Endothelial cell of umbilical vein (primary cell): Measurements from ENCODE around the gene DSE. TPM values are rescaled to one million over a fixed set of nuclear protein-coding genes. Genes with fewer than 3 reads are reported as not detected.

Experiments used
- BruUV-seq: library from RNA; stranded (reverse); fragments of 400-500 nt; replicated peaks from 2 replicates; lab custom pipeline; 2021; lab: Mats Ljungman, UMichigan
- CTCF ChIA-PET: fragments of 300-600, 350-600 bp; sonication (Branson Sonifier 250); formaldehyde crosslinking; loops from one replicate; lab custom pipeline; 2021; ENCODE audit warnings: antibody characterized with exemption, inconsistent platforms; lab: Charles Lee
- POLR2A ChIA-PET: fragments of 300-600, 350-600 bp; sonication (Branson Sonifier 250); formaldehyde crosslinking; loops from one replicate; lab custom pipeline; 2021; ENCODE audit warnings: antibody characterized with exemption, inconsistent platforms; lab: Charles Lee
- DNase-seq: peaks from one replicate; pipeline ENCODE4 v3.0.0-alpha.2; 2011; ENCODE audit warnings: low read depth, low spot score
- FAIRE-seq: peaks from 2 replicates; lab custom pipeline; 2011; peaks lifted over from hg19 to GRCh38; lab: Jason Lieb, UNC
- H2AFZ ChIP-seq: 2 replicates; pipeline ENCODE4 v1.6.0; 2012; ENCODE audit warnings: low read depth, low read length, control low read depth, inconsistent platforms
- H3K27ac ChIP-seq: 2 replicates; pipeline ENCODE4 v1.5.1; 2011; ENCODE audit warnings: low read depth, mild to moderate bottlenecking, control low read depth, low read length, moderate library complexity; ENCODE audit not compliant: insufficient read depth
- H3K27me3 ChIP-seq, 2 experiments: 2 replicates each; pipeline versions ENCODE4 v1.6.0 to v1.6.1; 2011; ENCODE audit warnings: low read length in 2 of 2, mixed read lengths in 1 of 2; ENCODE audit not compliant: control insufficient read depth in 2 of 2, insufficient read depth in 2 of 2
- H3K36me3 ChIP-seq, 2 experiments: 2 replicates in 1 of 2; 3 replicates in 1 of 2; pipeline ENCODE4 v1.5.1; 2011; ENCODE audit warnings: low read length in 2 of 2, mild to moderate bottlenecking in 1 of 2, moderate library complexity in 1 of 2; ENCODE audit not compliant: control insufficient read depth in 2 of 2, insufficient read depth in 2 of 2; ENCODE audit errors: extremely low read depth in 1 of 2
- H3K4me1 ChIP-seq: 3 replicates; pipeline ENCODE4 v1.5.1; 2011; ENCODE audit warnings: mild to moderate bottlenecking, low read length; ENCODE audit not compliant: control insufficient read depth, insufficient read depth; ENCODE audit errors: extremely low read depth
- H3K4me2 ChIP-seq: 2 replicates; pipeline ENCODE4 v1.6.1; 2011; ENCODE audit warnings: low read length, control low read depth, mixed read lengths; ENCODE audit not compliant: insufficient read depth
- H3K4me3 ChIP-seq, 3 experiments: fragments of 200-600 bp in 1 of 3; sonication (generic), shearing (Covaris generic) in 1 of 3; replicated peaks in 1 of 3; 2 replicates each; pipeline ENCODE4 v1.5.1; 2011 to 2016; ENCODE audit warnings: control low read depth in 3 of 3, low read length in 3 of 3, mild to moderate bottlenecking in 2 of 3, inconsistent platforms in 1 of 3, low read depth in 1 of 3, moderate library complexity in 1 of 3; ENCODE audit not compliant: insufficient read depth in 1 of 3
- H3K79me2 ChIP-seq: 2 replicates; pipeline ENCODE4 v1.6.0; 2012; ENCODE audit warnings: low read length, inconsistent platforms; ENCODE audit not compliant: control insufficient read depth, insufficient read depth
- H3K9ac ChIP-seq: replicated peaks from 2 replicates; pipeline ENCODE3; 2011; ENCODE audit warnings: low read length, control low read depth; ENCODE audit not compliant: insufficient read depth; ENCODE audit errors: extremely low read depth
- H3K9me1 ChIP-seq: replicated peaks from 3 replicates; pipeline ENCODE4 v1.6.0; 2011; ENCODE audit warnings: mild to moderate bottlenecking, low read length; ENCODE audit not compliant: control insufficient read depth, insufficient read depth; ENCODE audit errors: extremely low read depth
- H3K9me3 ChIP-seq: replicated peaks from 2 replicates; pipeline ENCODE4 v1.5.1; 2012; ENCODE audit warnings: low read length, inconsistent platforms; ENCODE audit not compliant: control insufficient read depth, insufficient read depth
- H4K20me1 ChIP-seq: replicated peaks from 2 replicates; pipeline ENCODE3; 2011; ENCODE audit warnings: mild to moderate bottlenecking, low read length; ENCODE audit not compliant: control insufficient read depth, insufficient read depth; ENCODE audit errors: extremely low read depth
- EZH2 ChIP-seq: IDR thresholded peaks from 2 replicates; pipeline ENCODE4 v1.6.1; 2012; ENCODE audit warnings: borderline replicate concordance, low read depth, mild to moderate bottlenecking, moderate library complexity, low read length, inconsistent platforms; ENCODE audit not compliant: severe bottlenecking
- FOS ChIP-seq: IDR thresholded peaks from 2 replicates; pipeline ENCODE4 v1.6.1; 2011; ENCODE audit warnings: mild to moderate bottlenecking, low read length, moderate library complexity, borderline replicate concordance; ENCODE audit not compliant: insufficient read depth
- GATA2 ChIP-seq: IDR thresholded peaks from 2 replicates; pipeline ENCODE4 v1.7.0; 2011; ENCODE audit warnings: low read depth, mild to moderate bottlenecking, moderate library complexity, mixed read lengths, low read length; ENCODE audit not compliant: insufficient read length, insufficient read depth
- JUN ChIP-seq: IDR thresholded peaks from 2 replicates; pipeline ENCODE4 v1.6.1; 2011; ENCODE audit warnings: borderline replicate concordance, low read depth; ENCODE audit not compliant: insufficient read length, insufficient read depth
- POLR2AphosphoS5 ChIP-seq: IDR thresholded peaks from 2 replicates; pipeline ENCODE4 v1.6.1; 2012; ENCODE audit warnings: low read depth, mild to moderate bottlenecking, control low read depth, low read length, moderate library complexity; ENCODE audit not compliant: insufficient read depth
- dilution Hi-C: fragments of 300-500 bp; cut with MboI; formaldehyde crosslinking; loops from one replicate; pipeline ENCODE4 v1.15.0; 2019; ENCODE audit warnings: low sequenced_read_pairs; ENCODE audit not compliant: extremely low pct_ligation_motif_present
- intact Hi-C: fragments of 100-400 bp; cut with micrococcal nuclease; formaldehyde crosslinking; loops from one replicate; pipeline ENCODE4 v1.10.0; 2022
- polyA plus RNA-seq, 4 experiments: library from polyadenylated mRNA; depleted of rRNA in 3 of 4; stranded (reverse) in 3 of 4; unstranded in 1 of 4; fragments of >200 nt; gene quantifications; 2 replicates each; pipeline versions ENCODE4 v1.2.1 to v1.2.3, GENCODE V29; 2011 to 2012; ENCODE audit warnings: missing spikeins in 1 of 4
- total RNA-seq: library from RNA; stranded (reverse); gene quantifications from 2 replicates; pipeline ENCODE4 v1.2.3, GENCODE V29; 2021
- TF ChIP-seq, protein P1 (sequence below): IDR thresholded peaks from 2 replicates; pipeline ENCODE4 v1.6.1; 2011; ENCODE audit not compliant: insufficient read depth, insufficient read length
- TF ChIP-seq, protein P2 (sequence below), 2 donors: IDR thresholded peaks; 1 replicate in 1 of 2; 2 replicates in 1 of 2; pipeline ENCODE4 v1.5.1; 2011; ENCODE audit warnings: low read length in 2 of 2, mild to moderate bottlenecking in 2 of 2, moderate library complexity in 2 of 2, control low read depth in 1 of 2, inconsistent platforms in 1 of 2, low read depth in 1 of 2; ENCODE audit not compliant: insufficient read depth in 1 of 2; ENCODE audit errors: extremely low read depth in 1 of 2

Gene DSE
- total and polyA plus RNA-seq, 2 donors (not counting 3 experiments of a cell fraction or from before 2014, with no cell fraction given) = 12.0 to 25.0 TPM

DNA sequence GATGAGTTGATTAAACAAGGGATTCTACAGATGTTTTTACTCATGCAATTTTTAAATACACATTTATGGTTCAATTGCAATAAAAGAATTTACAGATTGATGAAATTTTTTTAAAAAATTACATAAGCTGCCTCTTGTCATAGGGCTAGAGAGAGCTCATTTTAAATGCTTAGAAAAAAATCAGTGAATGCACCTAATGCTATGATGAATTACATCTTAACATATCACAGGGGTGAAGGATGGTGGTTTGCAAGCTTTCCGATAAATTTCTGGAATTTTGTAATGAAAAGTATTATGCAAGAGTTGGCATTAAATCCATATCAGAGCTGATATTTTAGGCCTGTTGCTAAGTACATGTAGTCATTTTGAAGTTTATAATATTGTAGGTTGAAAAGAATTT, 29.6 kb downstream of the DSE start:
- Histone ChIP-seq H3K79me2 (no peaks in the 10 kb centered on the region), H4K20me1 (no peaks in the 10 kb centered on the region), H3K36me3 (no peaks in the 10 kb centered on the region), H3K27ac (no peak overlapping the region), H3K27me3 (no peaks in the 10 kb centered on the region), H3K9ac (no peak overlapping the region), H3K9me3 (no peaks in the 10 kb centered on the region), H2AFZ (no peak overlapping the region), H3K4me2 (no peak overlapping the region), H3K4me3 (no peak overlapping the region), H3K9me1 (no peaks in the 10 kb centered on the region), H3K4me1 (peaks cover 7% of the 10 kb centered on the region)
- intact Hi-C loops = no loop called here
- no peak for DNase-seq
- ChIA-PET CTCF (interaction anchor here (0.9 to 1.8 kb wide), 4 partner anchors 12 to 132 kb away, joined by 3 to 5 read pairs (median 3); no protein-coding TSS in a partner anchor), POLR2A (no interaction called here)
- TF ChIP-seq, protein P1, sequence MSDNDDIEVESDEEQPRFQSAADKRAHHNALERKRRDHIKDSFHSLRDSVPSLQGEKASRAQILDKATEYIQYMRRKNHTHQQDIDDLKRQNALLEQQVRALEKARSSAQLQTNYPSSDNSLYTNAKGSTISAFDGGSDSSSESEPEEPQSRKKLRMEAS = no peak
- TF ChIP-seq GATA2 (no peak), POLR2AphosphoS5 (no peak), EZH2 (no peak), JUN (no peak), FOS (no peak)
- TF ChIP-seq, protein P2, sequence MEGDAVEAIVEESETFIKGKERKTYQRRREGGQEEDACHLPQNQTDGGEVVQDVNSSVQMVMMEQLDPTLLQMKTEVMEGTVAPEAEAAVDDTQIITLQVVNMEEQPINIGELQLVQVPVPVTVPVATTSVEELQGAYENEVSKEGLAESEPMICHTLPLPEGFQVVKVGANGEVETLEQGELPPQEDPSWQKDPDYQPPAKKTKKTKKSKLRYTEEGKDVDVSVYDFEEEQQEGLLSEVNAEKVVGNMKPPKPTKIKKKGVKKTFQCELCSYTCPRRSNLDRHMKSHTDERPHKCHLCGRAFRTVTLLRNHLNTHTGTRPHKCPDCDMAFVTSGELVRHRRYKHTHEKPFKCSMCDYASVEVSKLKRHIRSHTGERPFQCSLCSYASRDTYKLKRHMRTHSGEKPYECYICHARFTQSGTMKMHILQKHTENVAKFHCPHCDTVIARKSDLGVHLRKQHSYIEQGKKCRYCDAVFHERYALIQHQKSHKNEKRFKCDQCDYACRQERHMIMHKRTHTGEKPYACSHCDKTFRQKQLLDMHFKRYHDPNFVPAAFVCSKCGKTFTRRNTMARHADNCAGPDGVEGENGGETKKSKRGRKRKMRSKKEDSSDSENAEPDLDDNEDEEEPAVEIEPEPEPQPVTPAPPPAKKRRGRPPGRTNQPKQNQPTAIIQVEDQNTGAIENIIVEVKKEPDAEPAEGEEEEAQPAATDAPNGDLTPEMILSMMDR (IDR thresholded peaks at IDR 0.05; ENCODE audit: extremely low read depth in 1 of 2, insufficient read depth in 1 of 2, low read depth in 1 of 2, low read length in 2 of 2) = no peak
- no peak for FAIRE-seq
- dilution Hi-C loops = no loop called here
- BruUV-seq = no TSS peak
